Stomach smooth muscle (tissue), 2 donors: ENCODE results near the gene SAMD3.
"Not testable (repeated sequence)": the region's sequence is repeated elsewhere in the genome, so short reads cannot be mapped to it uniquely, and the experiment has no call there.

Source experiments
- H3K27ac ChIP-seq: one replicate; pipeline ENCODE4 v1.7.0; 2013; ENCODE audit warnings: mild to moderate bottlenecking, low read length, inconsistent platforms
- H3K27me3 ChIP-seq, 2 donors: one replicate each; pipeline ENCODE4 v1.7.0; 2013; ENCODE audit warnings: low read length in 2 of 2; ENCODE audit not compliant: insufficient read depth in 2 of 2, control insufficient read depth in 1 of 2
- H3K36me3 ChIP-seq, 2 donors: one replicate each; pipeline ENCODE4 v1.7.0; 2013; ENCODE audit warnings: low read length in 2 of 2; ENCODE audit not compliant: control insufficient read depth in 2 of 2, insufficient read depth in 2 of 2
- H3K4me1 ChIP-seq: one replicate; pipeline ENCODE4 v1.7.0; 2013; ENCODE audit warnings: low read length; ENCODE audit not compliant: control insufficient read depth, insufficient read depth
- H3K4me3 ChIP-seq, 2 donors: one replicate each; pipeline ENCODE4 v1.7.0; 2013; ENCODE audit warnings: low read length in 2 of 2
- H3K9ac ChIP-seq, 2 donors: one replicate each; pipeline ENCODE4 v1.7.0; 2013; ENCODE audit warnings: low read length in 2 of 2, mild to moderate bottlenecking in 1 of 2
- H3K9me3 ChIP-seq, 2 donors: one replicate each; pipeline ENCODE4 v1.7.0; 2013; ENCODE audit warnings: low read length in 2 of 2; ENCODE audit not compliant: control insufficient read depth in 2 of 2
- donor health status: healthy.
- donor health status: Pancreatic carcinoma.

SAMD3 gene

GRCh38 chr6:130132286-130132701 lies 90.5 kb downstream of the SAMD3 start:
- no peak overlapping the region for H3K9ac ChIP-seq

GRCh38 chr6:130129762-130130246 lies 92.9 kb downstream of the SAMD3 start:
- no peaks in the 10 kb centered on the region for H3K4me1 ChIP-seq
- no peaks in the 10 kb centered on the region for H3K36me3 ChIP-seq
- H3K27me3 ChIP-seq = no peaks in the 10 kb centered on the region
- H3K27ac ChIP-seq = no peak overlapping the region
- H3K9me3 ChIP-seq = no peaks in the 10 kb centered on the region
- H3K9ac ChIP-seq = no peak overlapping the region
- H3K4me3 ChIP-seq = no peak overlapping the region

More at GRCh38 chr6:130132286-130132701, 90.5 kb downstream of the SAMD3 start:
- H3K4me3 ChIP-seq = no peak overlapping the region
- no peaks in the 10 kb centered on the region for H3K4me1 ChIP-seq
- no peaks in the 10 kb centered on the region for H3K9me3 ChIP-seq
- H3K27ac ChIP-seq = no peak overlapping the region
- peaks cover 0 to 3% of the 10 kb centered on the region in 2 donors for H3K36me3 ChIP-seq
- no peaks in the 10 kb centered on the region for H3K27me3 ChIP-seq

- no peak overlapping the region for H3K27ac ChIP-seq
- H3K4me1 ChIP-seq = no peaks in the 10 kb centered on the region
- H3K9ac ChIP-seq = no peak overlapping the region
- H3K27me3 ChIP-seq = no peaks in the 10 kb centered on the region
- H3K9me3 ChIP-seq = no peaks in the 10 kb centered on the region
- H3K4me3 ChIP-seq = no peak overlapping the region
- H3K36me3 ChIP-seq = no peaks in the 10 kb centered on the region
Measured at GRCh38 chr6:130128326-130128725, 94.4 kb downstream of the SAMD3 start.

GRCh38 chr6:130127195-130127594 lies 95.6 kb downstream of the SAMD3 start:
- no peaks in the 10 kb centered on the region for H3K4me1 ChIP-seq
- H3K27ac ChIP-seq = no peak overlapping the region
- H3K36me3 ChIP-seq = no peaks in the 10 kb centered on the region
- H3K4me3 ChIP-seq = no peak overlapping the region
- no peak overlapping the region for H3K9ac ChIP-seq
- H3K27me3 ChIP-seq = no peaks in the 10 kb centered on the region
- no peaks in the 10 kb centered on the region for H3K9me3 ChIP-seq

GRCh38 chr6:130122243-130122642 lies 100.5 kb downstream of the SAMD3 start:
- Histone ChIP-seq H3K4me1 (no peaks in the 10 kb centered on the region), H3K27ac (no peak overlapping the region), H3K36me3 (no peaks in the 10 kb centered on the region), H3K9ac (no peak overlapping the region), H3K27me3 (no peaks in the 10 kb centered on the region), H3K4me3 (no peak overlapping the region), H3K9me3 (no peaks in the 10 kb centered on the region)

DNA sequence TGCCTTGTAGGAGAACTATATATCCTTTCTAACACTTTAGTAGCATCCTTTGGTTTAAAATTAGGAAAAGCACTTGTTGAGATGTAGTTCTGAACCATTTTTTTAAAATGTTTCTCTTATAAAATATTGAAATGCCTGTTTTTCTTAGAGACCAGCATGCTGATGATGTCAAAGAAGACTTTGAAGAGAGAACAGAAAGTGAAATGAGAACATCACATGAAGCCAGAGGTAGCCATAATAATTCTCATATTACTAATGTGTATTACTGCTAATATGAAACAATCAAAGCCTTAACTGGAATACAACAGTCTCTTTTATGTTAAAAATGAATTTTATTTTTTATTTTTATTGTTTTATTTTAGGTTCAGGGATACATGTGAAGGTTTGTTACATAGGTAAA lies 102.0 kb downstream of the SAMD3 start:
- Histone ChIP-seq H3K4me1 (no peaks in the 10 kb centered on the region), H3K9ac (no peak overlapping the region), H3K4me3 (no peak overlapping the region), H3K27ac (no peak overlapping the region), H3K27me3 (no peaks in the 10 kb centered on the region), H3K9me3 (no peaks in the 10 kb centered on the region), H3K36me3 (no peaks in the 10 kb centered on the region)

- Histone ChIP-seq H3K27me3 (no peaks in the 10 kb centered on the region), H3K36me3 (no peaks in the 10 kb centered on the region), H3K4me1 (no peaks in the 10 kb centered on the region), H3K9me3 (no peaks in the 10 kb centered on the region), H3K27ac (no peak overlapping the region), H3K9ac (no peak overlapping the region), H3K4me3 (no peak overlapping the region)
Measured at GRCh38 chr6:130119211-130119610, 103.5 kb downstream of the SAMD3 start.

- H3K27ac ChIP-seq = no peak overlapping the region
- H3K27me3 ChIP-seq = no peaks in the 10 kb centered on the region
- H3K4me3 ChIP-seq = no peak overlapping the region
- H3K4me1 ChIP-seq = no peaks in the 10 kb centered on the region
- H3K36me3 ChIP-seq = no peaks in the 10 kb centered on the region
- no peaks in the 10 kb centered on the region for H3K9me3 ChIP-seq
- no peak overlapping the region for H3K9ac ChIP-seq
Measured at GRCh38 chr6:130118236-130118635, 104.5 kb downstream of the SAMD3 start.

GRCh38 chr6:130117187-130117701 lies 105.5 kb downstream of the SAMD3 start:
- not testable (repeated sequence) for H3K4me1 ChIP-seq, H3K9ac ChIP-seq, H3K9me3 ChIP-seq, H3K27ac ChIP-seq, H3K27me3 ChIP-seq, H3K4me3 ChIP-seq, H3K36me3 ChIP-seq

DNA sequence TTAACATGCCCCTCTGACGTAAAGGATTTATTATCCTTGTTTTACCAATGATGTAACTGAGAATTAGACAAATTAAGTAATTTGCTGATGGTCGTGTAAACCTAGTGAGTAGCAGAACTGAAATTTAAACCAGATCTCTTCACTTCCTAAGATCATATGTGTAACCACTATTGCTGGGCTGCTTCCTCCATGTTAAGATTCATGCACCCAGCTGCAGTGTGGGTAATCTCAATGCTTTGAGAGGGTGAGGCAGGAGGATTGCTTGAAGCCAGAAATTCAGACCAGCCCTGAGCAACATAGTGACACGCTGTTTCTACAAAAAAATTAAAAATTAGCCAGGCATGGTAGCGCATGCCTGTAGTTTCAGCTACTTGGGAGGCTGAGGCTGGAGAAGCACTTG lies 106.5 kb downstream of the SAMD3 start:
- Histone ChIP-seq H3K9me3 (no peaks in the 10 kb centered on the region), H3K27me3 (no peaks in the 10 kb centered on the region), H3K27ac (no peak overlapping the region), H3K4me1 (no peaks in the 10 kb centered on the region), H3K9ac (no peak overlapping the region), H3K36me3 (no peaks in the 10 kb centered on the region), H3K4me3 (no peak overlapping the region)

DNA sequence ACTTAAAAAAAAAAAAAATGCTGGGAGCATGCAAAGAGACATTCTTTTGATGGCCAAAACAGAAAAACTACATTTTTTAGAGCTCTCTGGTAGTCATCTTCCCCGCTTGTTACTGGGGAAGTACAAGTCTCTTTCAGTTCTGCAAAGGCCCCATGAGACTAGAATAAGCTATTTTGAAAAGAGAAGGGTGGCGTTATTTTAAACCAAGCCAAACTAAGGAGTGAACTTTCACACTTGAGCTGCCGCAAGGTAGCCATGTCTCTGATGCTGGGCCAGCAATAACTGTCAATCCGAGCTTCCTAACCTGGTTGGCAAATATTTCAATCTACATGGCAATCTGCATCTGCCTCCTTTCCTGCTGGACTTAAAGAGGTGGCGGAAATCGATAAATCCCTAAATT lies 107.7 kb downstream of the SAMD3 start:
- H3K27me3 ChIP-seq = no peaks in the 10 kb centered on the region
- no peak overlapping the region for H3K9ac ChIP-seq
- H3K4me3 ChIP-seq = no peak overlapping the region
- H3K27ac ChIP-seq = no peak overlapping the region
- no peaks in the 10 kb centered on the region for H3K9me3 ChIP-seq
- no peaks in the 10 kb centered on the region for H3K36me3 ChIP-seq
- no peaks in the 10 kb centered on the region for H3K4me1 ChIP-seq
